Measurements from ENCODE around the gene ATG9B.

GRCh38 chr7:151057989-151058780, 33.9 kb upstream of the ATG9B start:
- TF ChIP-seq KAT8 (CRISPR knock-in tag; IDR thresholded peaks at IDR 0.05) (peak; percentile 79), ADNP (CRISPR knock-in tag; IDR thresholded peaks at IDR 0.05) (no peak), IRX3 (CRISPR knock-in tag; IDR thresholded peaks at IDR 0.05; ENCODE audit: borderline replicate concordance, low read depth) (no peak), CTCF (CRISPR knock-in tag; IDR thresholded peaks at IDR 0.05) (no peak), RBAK (CRISPR knock-in tag; IDR thresholded peaks at IDR 0.05) (no peak), ESRRA (CRISPR knock-in tag; IDR thresholded peaks at IDR 0.05; ENCODE audit: low read depth) (no peak), IKZF1 (IDR thresholded peaks at IDR 0.05) (no peak), NCOR1 (IDR thresholded peaks at IDR 0.05; ENCODE audit: borderline replicate concordance, low read length) (peak; percentile 56; the same call in 1 of the 2 replicates), FOXM1 (CRISPR knock-in tag; IDR thresholded peaks at IDR 0.05) (no peak)
- TF ChIP-seq, protein P1, sequence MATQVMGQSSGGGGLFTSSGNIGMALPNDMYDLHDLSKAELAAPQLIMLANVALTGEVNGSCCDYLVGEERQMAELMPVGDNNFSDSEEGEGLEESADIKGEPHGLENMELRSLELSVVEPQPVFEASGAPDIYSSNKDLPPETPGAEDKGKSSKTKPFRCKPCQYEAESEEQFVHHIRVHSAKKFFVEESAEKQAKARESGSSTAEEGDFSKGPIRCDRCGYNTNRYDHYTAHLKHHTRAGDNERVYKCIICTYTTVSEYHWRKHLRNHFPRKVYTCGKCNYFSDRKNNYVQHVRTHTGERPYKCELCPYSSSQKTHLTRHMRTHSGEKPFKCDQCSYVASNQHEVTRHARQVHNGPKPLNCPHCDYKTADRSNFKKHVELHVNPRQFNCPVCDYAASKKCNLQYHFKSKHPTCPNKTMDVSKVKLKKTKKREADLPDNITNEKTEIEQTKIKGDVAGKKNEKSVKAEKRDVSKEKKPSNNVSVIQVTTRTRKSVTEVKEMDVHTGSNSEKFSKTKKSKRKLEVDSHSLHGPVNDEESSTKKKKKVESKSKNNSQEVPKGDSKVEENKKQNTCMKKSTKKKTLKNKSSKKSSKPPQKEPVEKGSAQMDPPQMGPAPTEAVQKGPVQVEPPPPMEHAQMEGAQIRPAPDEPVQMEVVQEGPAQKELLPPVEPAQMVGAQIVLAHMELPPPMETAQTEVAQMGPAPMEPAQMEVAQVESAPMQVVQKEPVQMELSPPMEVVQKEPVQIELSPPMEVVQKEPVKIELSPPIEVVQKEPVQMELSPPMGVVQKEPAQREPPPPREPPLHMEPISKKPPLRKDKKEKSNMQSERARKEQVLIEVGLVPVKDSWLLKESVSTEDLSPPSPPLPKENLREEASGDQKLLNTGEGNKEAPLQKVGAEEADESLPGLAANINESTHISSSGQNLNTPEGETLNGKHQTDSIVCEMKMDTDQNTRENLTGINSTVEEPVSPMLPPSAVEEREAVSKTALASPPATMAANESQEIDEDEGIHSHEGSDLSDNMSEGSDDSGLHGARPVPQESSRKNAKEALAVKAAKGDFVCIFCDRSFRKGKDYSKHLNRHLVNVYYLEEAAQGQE (IDR thresholded peaks at IDR 0.05; ENCODE audit: borderline replicate concordance in 1 of 2, low read depth in 1 of 2, low read length in 2 of 2): no peak
